Measurements from ENCODE around the gene LSM2. TPM values are rescaled to one million over a fixed set of nuclear protein-coding genes. Genes with fewer than 3 reads are reported as not detected.

Gene LSM2
- polyA plus RNA-seq, 3 donors, result 26.0 to 41.0 (median 40.0) TPM

DNA sequence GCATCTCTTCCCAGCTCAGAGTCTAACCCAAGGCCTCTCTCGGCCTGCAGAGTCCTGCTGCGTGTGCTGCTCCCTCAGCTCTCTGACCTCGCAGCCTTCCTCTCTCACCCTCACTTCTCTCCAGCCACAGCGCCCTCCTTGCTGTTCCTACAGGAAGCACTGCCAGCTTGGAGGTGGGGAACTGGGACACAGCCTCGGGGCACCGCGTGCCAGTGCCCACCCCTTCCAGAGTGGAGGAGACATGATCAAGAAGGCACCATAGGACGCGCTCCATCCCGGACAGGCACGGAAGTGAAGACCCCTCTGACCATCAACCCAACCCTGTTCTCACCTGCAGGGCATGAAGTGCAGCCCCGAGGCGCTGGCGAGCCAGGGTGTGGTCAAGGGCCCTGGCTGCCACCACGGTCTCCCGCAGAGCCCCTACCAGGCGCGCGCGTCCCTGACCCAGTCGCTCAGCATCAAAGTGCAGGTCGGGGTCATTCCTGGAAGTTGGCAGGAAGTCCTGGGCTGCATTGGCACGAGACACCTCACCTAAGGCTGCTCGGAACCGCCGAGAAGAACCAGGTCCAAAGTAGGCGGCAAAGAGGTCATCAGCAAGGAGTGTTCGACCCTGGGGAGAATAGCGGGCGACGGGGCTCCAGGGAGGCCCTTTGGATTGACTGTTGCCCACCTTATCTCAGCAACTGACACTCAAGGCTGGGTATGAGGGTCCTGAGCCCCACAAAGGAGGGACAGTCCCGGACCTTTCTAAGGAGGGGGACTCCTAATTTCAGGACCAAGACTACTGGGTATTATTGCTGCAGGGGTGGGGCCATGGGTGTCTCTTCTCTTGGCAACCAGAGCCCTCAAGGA, 30.9 kb downstream of the LSM2 start:
- intact Hi-C loops (cut with micrococcal nuclease), result no loop called here
- Histone ChIP-seq H3K9ac (ENCODE audit: insufficient read depth, low read length, poor library complexity, severe bottlenecking) (no peak overlapping the region), H2AFZ (ENCODE audit: insufficient read depth, low read depth, low read length, poor library complexity, severe bottlenecking) (no peak overlapping the region), H3K36me3 (replicated peaks in 1 of 2; ENCODE audit: control insufficient read depth in 1 of 2, insufficient read depth in 2 of 2, low read length in 2 of 2) (peaks cover 30 to 31% of the 10 kb centered on the region in 2 donors), H3K27ac (ENCODE audit: low read depth in 1 of 2, low read length in 2 of 2) (no peak overlapping the region), H3K4me3 (replicated peaks in 1 of 3; ENCODE audit: low read depth in 2 of 3, low read length in 3 of 3) (no peak overlapping the region), H3K79me2 (ENCODE audit: insufficient read depth, low read length) (no peaks in the 10 kb centered on the region), H3K9me3 (replicated peaks in 1 of 2; ENCODE audit: control insufficient read depth in 1 of 2, insufficient read depth in 1 of 2, low read length in 2 of 2) (no peaks in the 10 kb centered on the region), H3K27me3 (ENCODE audit: control insufficient read depth in 2 of 2, insufficient read depth in 2 of 2, low read length in 2 of 2) (no peaks in the 10 kb centered on the region), H3K4me2 (replicated peaks; ENCODE audit: extremely low read depth, low read length, poor library complexity, severe bottlenecking) (no peak overlapping the region), H3K4me1 (ENCODE audit: control insufficient read depth in 1 of 2, insufficient read depth in 2 of 2, low read length in 2 of 2) (peaks cover 13 to 15% of the 10 kb centered on the region in 2 donors), H4K20me1 (ENCODE audit: insufficient read depth, low read length) (no peaks in the 10 kb centered on the region)
- TF ChIP-seq, protein P1, sequence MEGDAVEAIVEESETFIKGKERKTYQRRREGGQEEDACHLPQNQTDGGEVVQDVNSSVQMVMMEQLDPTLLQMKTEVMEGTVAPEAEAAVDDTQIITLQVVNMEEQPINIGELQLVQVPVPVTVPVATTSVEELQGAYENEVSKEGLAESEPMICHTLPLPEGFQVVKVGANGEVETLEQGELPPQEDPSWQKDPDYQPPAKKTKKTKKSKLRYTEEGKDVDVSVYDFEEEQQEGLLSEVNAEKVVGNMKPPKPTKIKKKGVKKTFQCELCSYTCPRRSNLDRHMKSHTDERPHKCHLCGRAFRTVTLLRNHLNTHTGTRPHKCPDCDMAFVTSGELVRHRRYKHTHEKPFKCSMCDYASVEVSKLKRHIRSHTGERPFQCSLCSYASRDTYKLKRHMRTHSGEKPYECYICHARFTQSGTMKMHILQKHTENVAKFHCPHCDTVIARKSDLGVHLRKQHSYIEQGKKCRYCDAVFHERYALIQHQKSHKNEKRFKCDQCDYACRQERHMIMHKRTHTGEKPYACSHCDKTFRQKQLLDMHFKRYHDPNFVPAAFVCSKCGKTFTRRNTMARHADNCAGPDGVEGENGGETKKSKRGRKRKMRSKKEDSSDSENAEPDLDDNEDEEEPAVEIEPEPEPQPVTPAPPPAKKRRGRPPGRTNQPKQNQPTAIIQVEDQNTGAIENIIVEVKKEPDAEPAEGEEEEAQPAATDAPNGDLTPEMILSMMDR (IDR thresholded peaks at IDR 0.05), result no peak
- peaks cover 28 to 35% of the 10 kb centered on the region in 2 donors for H3K36me3 Mint-ChIP-seq
- no peak for DNase-seq
- WGBS (ENCODE audit: insufficient coverage), result 95% methylated on average over 29 of the region's 32 CpGs
- H3K27ac Mint-ChIP-seq, result peak overlapping the region in 4 of 7 donors; percentile 6 to 77 (median 50)
- H3K4me3 Mint-ChIP-seq, result no peak overlapping the region
- no peaks in the 10 kb centered on the region for H3K9me3 Mint-ChIP-seq
- peaks cover 0 to 3% (median 2%) of the 10 kb centered on the region in 3 donors for H3K27me3 Mint-ChIP-seq (ENCODE audit: low read depth in 3 of 3)
- peaks cover 15% of the 10 kb centered on the region for H3K4me1 Mint-ChIP-seq

GRCh38 chr6:31775184-31775583, 31.6 kb downstream of the LSM2 start:
- H3K9ac ChIP-seq (ENCODE audit: insufficient read depth, low read length, poor library complexity, severe bottlenecking), result no peak overlapping the region
- no peak overlapping the region for H3K4me2 ChIP-seq (replicated peaks; ENCODE audit: extremely low read depth, low read length, poor library complexity, severe bottlenecking)
- H3K36me3 ChIP-seq (replicated peaks in 1 of 2; ENCODE audit: control insufficient read depth in 1 of 2, insufficient read depth in 2 of 2, low read length in 2 of 2), result peaks cover 23 to 24% of the 10 kb centered on the region in 2 donors
- H3K4me3 Mint-ChIP-seq, result no peak overlapping the region
- H3K4me3 ChIP-seq (replicated peaks in 1 of 3; ENCODE audit: low read depth in 2 of 3, low read length in 3 of 3), result no peak overlapping the region
- no peak overlapping the region for H3K27ac Mint-ChIP-seq
- DNase-seq, result no peak
- H4K20me1 ChIP-seq (ENCODE audit: insufficient read depth, low read length), result no peaks in the 10 kb centered on the region
- peaks cover 21 to 28% of the 10 kb centered on the region in 2 donors for H3K36me3 Mint-ChIP-seq
- H3K27ac ChIP-seq (ENCODE audit: low read depth in 1 of 2, low read length in 2 of 2), result no peak overlapping the region
- 80% methylated on average over 1 of the region's 4 CpGs for WGBS (ENCODE audit: insufficient coverage)
- no peaks in the 10 kb centered on the region for H3K9me3 Mint-ChIP-seq
- H3K4me1 Mint-ChIP-seq, result peaks cover 15% of the 10 kb centered on the region
- H3K79me2 ChIP-seq (ENCODE audit: insufficient read depth, low read length), result no peaks in the 10 kb centered on the region
- no peak overlapping the region for H2AFZ ChIP-seq (ENCODE audit: insufficient read depth, low read depth, low read length, poor library complexity, severe bottlenecking)
- H3K4me1 ChIP-seq (ENCODE audit: control insufficient read depth in 1 of 2, insufficient read depth in 2 of 2, low read length in 2 of 2), result peaks cover 13 to 15% of the 10 kb centered on the region in 2 donors
- peaks cover 0 to 3% (median 2%) of the 10 kb centered on the region in 3 donors for H3K27me3 Mint-ChIP-seq (ENCODE audit: low read depth in 3 of 3)
- intact Hi-C loops (cut with micrococcal nuclease), result no loop called here
- H3K9me3 ChIP-seq (replicated peaks in 1 of 2; ENCODE audit: control insufficient read depth in 1 of 2, insufficient read depth in 1 of 2, low read length in 2 of 2), result no peaks in the 10 kb centered on the region
- no peaks in the 10 kb centered on the region for H3K27me3 ChIP-seq (ENCODE audit: control insufficient read depth in 2 of 2, insufficient read depth in 2 of 2, low read length in 2 of 2)
- TF ChIP-seq, protein P1 (IDR thresholded peaks at IDR 0.05), result no peak

Measured in CD14-positive monocyte (primary cell).